Chondrocyte (in vitro differentiated cells): Measurements from ENCODE around the gene ACACA. TPM values are rescaled to one million over a fixed set of nuclear protein-coding genes. Genes with fewer than 3 reads are reported as not detected.

Experiments
- DNase-seq: peaks from one replicate; pipeline ENCODE4 v3.0.0; 2021; ENCODE audit warnings: mixed read lengths, low spot score
- H3K27ac Mint-ChIP-seq: one replicate; pipeline ENCODE4 v1.8.0; 2021; ENCODE audit warnings: mild to moderate bottlenecking, moderate library complexity, mixed read lengths; ENCODE audit not compliant: unreplicated experiment
- H3K27me3 Mint-ChIP-seq: 2 replicates; pipeline ENCODE4 v1.8.0; 2021; ENCODE audit warnings: low read depth, mixed read lengths
- H3K36me3 Mint-ChIP-seq: 2 replicates; pipeline ENCODE4 v1.8.0; 2021; ENCODE audit warnings: low read depth, mixed read lengths
- H3K4me1 Mint-ChIP-seq: 2 replicates; pipeline ENCODE4 v1.8.0; 2021; ENCODE audit warnings: low read depth, mild to moderate bottlenecking, mixed read lengths
- H3K4me3 Mint-ChIP-seq: one replicate; pipeline ENCODE4 v1.8.0; 2021; ENCODE audit warnings: mild to moderate bottlenecking, moderate library complexity, mixed read lengths; ENCODE audit not compliant: unreplicated experiment
- H3K9me3 Mint-ChIP-seq: 2 replicates; pipeline ENCODE4 v1.8.0; 2021; ENCODE audit warnings: low read depth, mixed read lengths
- CTCF ChIP-seq: fragments of 200-600 bp; sonication (generic); IDR thresholded peaks from 2 replicates; pipeline ENCODE4 v1.5.0; 2021; ENCODE audit warnings: antibody characterized with exemption, mild to moderate bottlenecking, moderate library complexity
- total RNA-seq: library from RNA; stranded (reverse); gene quantifications from 3 replicates; pipeline ENCODE4 v1.2.1, GENCODE V29; 2021

Gene ACACA
- total RNA-seq, 1 donor from 2014 or later: 77.1 TPM

- H3K27ac Mint-ChIP-seq: no peak overlapping the region
- no peaks in the 10 kb centered on the region for H3K27me3 Mint-ChIP-seq
- H3K4me3 Mint-ChIP-seq: no peak overlapping the region
- H3K4me1 Mint-ChIP-seq: peaks cover 9% of the 10 kb centered on the region
- no peaks in the 10 kb centered on the region for H3K9me3 Mint-ChIP-seq
- TF ChIP-seq CTCF: no peak
- no peak for DNase-seq
- peaks cover 7% of the 10 kb centered on the region for H3K36me3 Mint-ChIP-seq
These were observed 91.0 kb downstream of the ACACA start for GRCh38 chr17:37315601-37316000.

- no peak for DNase-seq
- no peak for TF ChIP-seq CTCF
- Mint-ChIP-seq H3K27me3 (no peaks in the 10 kb centered on the region), H3K4me1 (peaks cover 6% of the 10 kb centered on the region), H3K36me3 (peaks cover 7% of the 10 kb centered on the region), H3K4me3 (no peak overlapping the region), H3K27ac (peak overlapping the region; percentile 41), H3K9me3 (no peaks in the 10 kb centered on the region)
These were observed 94.3 kb downstream of the ACACA start for GRCh38 chr17:37312137-37312923.

GRCh38 chr17:37310940-37311339 lies 95.7 kb downstream of the ACACA start:
- H3K27me3 Mint-ChIP-seq: no peaks in the 10 kb centered on the region
- DNase-seq: no peak

GRCh38 chr17:37309051-37309450 lies 97.6 kb downstream of the ACACA start:
- no peak for TF ChIP-seq CTCF
- no peak overlapping the region for H3K27ac Mint-ChIP-seq
- H3K9me3 Mint-ChIP-seq: no peaks in the 10 kb centered on the region
- H3K4me3 Mint-ChIP-seq: no peak overlapping the region
- peaks cover 6% of the 10 kb centered on the region for H3K4me1 Mint-ChIP-seq
- peaks cover 4% of the 10 kb centered on the region for H3K36me3 Mint-ChIP-seq
- no peaks in the 10 kb centered on the region for H3K27me3 Mint-ChIP-seq
- no peak for DNase-seq

More at GRCh38 chr17:37310940-37311339, 95.7 kb downstream of the ACACA start:
- Mint-ChIP-seq H3K36me3 (peaks cover 2% of the 10 kb centered on the region), H3K4me3 (no peak overlapping the region), H3K4me1 (peaks cover 6% of the 10 kb centered on the region), H3K9me3 (no peaks in the 10 kb centered on the region), H3K27ac (no peak overlapping the region)
- TF ChIP-seq CTCF: no peak

- peaks cover 8% of the 10 kb centered on the region for H3K4me1 Mint-ChIP-seq
- H3K9me3 Mint-ChIP-seq: no peaks in the 10 kb centered on the region
- H3K27me3 Mint-ChIP-seq: no peaks in the 10 kb centered on the region
- H3K36me3 Mint-ChIP-seq: peaks cover 4% of the 10 kb centered on the region
- H3K27ac Mint-ChIP-seq: no peak overlapping the region
- no peak for TF ChIP-seq CTCF
- DNase-seq: no peak
- no peak overlapping the region for H3K4me3 Mint-ChIP-seq
These were observed 101.2 kb downstream of the ACACA start for GRCh38 chr17:37305406-37305905.
